Fibroblast of peridontal ligament (primary cell): ENCODE measurements around the gene NLRP14.

Experiments
- DNase-seq: peaks from one replicate; pipeline ENCODE4 v3.0.0-alpha.2; 2010; ENCODE audit errors: extremely low read depth

Gene NLRP14, protein sequence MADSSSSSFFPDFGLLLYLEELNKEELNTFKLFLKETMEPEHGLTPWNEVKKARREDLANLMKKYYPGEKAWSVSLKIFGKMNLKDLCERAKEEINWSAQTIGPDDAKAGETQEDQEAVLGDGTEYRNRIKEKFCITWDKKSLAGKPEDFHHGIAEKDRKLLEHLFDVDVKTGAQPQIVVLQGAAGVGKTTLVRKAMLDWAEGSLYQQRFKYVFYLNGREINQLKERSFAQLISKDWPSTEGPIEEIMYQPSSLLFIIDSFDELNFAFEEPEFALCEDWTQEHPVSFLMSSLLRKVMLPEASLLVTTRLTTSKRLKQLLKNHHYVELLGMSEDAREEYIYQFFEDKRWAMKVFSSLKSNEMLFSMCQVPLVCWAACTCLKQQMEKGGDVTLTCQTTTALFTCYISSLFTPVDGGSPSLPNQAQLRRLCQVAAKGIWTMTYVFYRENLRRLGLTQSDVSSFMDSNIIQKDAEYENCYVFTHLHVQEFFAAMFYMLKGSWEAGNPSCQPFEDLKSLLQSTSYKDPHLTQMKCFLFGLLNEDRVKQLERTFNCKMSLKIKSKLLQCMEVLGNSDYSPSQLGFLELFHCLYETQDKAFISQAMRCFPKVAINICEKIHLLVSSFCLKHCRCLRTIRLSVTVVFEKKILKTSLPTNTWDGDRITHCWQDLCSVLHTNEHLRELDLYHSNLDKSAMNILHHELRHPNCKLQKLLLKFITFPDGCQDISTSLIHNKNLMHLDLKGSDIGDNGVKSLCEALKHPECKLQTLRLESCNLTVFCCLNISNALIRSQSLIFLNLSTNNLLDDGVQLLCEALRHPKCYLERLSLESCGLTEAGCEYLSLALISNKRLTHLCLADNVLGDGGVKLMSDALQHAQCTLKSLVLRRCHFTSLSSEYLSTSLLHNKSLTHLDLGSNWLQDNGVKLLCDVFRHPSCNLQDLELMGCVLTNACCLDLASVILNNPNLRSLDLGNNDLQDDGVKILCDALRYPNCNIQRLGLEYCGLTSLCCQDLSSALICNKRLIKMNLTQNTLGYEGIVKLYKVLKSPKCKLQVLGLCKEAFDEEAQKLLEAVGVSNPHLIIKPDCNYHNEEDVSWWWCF

DNA sequence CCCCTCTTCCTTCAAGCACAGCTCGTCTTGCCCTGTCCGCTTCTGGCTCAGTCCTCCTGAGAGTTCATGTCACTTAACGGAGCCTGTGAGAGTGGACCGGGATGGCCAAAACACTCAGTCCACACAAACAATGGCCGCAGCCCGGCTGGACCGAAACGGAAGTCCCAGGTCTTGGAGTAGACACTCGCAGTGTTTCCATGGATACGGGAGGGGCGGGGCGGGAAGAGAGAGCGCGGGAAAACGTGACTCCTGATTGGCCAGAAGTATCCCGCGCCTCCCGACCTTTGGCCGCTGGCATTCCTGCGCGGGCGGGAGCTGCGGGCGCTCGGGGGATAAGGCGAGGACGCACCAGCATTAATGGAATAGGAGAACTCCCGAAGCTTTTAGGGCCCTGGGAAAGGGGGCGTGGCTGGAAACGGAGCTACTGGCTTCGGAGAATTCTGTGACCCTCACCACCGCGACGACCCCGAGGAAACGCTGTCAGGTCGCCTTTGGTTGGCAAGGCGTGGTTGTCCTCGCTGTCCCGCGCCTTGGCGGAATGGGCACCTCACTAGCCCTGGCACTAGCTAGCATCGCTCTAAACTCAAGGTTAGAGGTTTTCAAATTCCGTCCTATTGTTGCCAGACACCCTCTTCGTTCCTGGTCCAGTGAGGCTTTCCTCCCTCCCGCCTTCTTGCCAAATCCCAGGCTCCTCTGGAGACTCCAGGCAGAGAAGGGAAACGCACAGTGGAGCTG, at the start of gene NLRP14, which contains the start of gene ZNF214:
TSS of gene NLRP14 (plus strand) at position 297 of the 735 bp plus-strand sequence. CDS start 18,108 bp downstream, outside the sequence.
TSS of gene ZNF214 (minus strand) at position 164 of the 735 bp plus-strand sequence. CDS start 17,511 bp downstream, outside the sequence.
- DNase-seq, result peak; percentile 92

DNA sequence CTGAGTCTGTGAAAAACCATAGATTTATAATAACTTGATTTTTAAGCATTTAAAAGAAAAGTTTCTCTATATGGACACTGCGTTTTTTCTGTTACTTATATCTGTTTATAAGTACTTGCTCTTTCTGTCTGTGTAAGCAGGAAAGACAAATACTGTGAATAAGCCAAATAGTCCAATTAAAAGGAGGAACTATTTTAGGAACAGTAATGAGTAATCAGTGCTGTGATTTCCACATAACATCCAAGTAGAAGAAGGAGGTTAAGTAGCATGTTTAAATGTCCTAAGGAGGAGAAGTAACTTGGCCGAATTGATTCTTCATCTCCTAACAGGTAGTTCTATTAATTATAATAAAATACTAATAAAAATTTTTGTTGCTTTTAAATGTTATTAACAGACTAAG, 40.9 kb upstream of the NLRP14 start:
- DNase-seq, result peak; percentile 47

DNA sequence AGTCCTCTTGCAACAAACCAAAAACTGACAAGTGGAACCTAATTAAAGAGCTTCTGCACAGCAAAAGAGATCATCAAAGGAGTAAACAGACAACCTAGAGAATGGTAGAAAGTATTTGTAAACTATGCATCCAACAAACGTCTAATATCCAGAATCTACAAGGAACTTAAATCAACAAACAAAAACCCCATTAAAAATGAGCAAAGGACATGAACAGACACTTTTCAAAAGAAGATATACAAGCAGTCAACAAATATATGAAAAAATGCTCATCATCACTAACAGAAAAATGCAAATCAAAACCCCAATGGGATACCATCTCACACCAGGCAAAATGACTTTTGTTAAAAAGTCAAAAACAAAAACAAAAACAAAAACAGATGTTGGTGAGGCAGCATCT, 33.8 kb upstream of the NLRP14 start:
- no peak for DNase-seq

DNA sequence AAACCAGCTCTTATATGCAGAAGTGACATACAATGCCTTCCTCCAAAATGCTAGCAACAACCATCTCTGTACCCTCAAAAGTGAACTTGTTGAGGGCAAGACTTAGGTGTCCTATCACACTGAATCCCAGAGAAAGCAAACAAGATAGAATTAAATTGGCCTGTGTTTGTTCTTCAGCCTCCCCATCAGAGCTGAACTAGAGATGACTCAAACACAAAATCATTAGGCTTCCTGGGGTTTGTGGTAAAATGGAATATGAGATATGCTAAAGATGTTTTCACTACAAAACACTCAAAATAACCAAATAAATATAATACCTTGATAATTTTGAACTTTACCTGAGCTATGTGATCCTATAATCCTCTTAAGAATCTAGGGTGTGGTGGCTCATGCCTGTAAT, 31.8 kb upstream of the NLRP14 start:
- peak; percentile 39 for DNase-seq

DNA sequence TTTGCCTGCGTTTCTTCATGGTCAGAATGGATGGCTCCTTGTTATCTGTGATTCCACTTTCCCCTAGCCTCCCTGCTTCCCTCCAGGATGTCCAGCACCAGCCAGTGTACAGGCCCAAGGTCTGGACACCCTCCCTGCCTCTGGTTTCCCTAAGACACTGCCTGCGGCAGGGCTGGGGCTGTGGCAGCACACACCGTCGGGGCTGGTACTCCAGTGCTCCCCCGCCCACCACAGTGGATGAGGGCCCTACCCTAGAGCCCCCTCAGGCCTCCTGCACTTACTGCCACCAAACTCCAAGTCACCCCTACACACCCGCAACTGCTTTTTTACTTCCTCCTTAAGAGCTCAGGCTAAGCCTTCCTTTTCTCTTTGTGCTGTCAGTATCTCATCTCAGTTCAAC, 29.1 kb upstream of the NLRP14 start:
- no peak for DNase-seq

DNA sequence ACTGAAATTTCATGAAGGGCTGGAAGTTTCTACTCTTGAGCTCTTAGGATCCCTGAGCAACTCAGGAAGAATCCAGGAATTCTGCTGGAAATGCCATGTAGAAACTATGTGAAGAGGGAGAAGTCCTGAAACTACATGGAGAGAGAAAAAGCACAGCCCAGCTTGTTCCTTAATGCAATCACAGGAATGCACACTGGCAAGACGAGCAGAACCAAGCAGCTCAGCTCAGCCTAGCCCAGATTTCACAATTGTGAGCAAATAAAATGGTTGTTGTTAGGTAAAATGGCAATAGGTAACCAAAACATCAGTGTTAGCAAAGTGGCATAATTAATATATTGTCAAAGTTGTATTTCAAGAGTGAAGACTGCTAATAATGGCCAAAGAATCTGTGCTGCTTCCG, 28.3 kb upstream of the NLRP14 start:
- peak; percentile 65 for DNase-seq

DNA sequence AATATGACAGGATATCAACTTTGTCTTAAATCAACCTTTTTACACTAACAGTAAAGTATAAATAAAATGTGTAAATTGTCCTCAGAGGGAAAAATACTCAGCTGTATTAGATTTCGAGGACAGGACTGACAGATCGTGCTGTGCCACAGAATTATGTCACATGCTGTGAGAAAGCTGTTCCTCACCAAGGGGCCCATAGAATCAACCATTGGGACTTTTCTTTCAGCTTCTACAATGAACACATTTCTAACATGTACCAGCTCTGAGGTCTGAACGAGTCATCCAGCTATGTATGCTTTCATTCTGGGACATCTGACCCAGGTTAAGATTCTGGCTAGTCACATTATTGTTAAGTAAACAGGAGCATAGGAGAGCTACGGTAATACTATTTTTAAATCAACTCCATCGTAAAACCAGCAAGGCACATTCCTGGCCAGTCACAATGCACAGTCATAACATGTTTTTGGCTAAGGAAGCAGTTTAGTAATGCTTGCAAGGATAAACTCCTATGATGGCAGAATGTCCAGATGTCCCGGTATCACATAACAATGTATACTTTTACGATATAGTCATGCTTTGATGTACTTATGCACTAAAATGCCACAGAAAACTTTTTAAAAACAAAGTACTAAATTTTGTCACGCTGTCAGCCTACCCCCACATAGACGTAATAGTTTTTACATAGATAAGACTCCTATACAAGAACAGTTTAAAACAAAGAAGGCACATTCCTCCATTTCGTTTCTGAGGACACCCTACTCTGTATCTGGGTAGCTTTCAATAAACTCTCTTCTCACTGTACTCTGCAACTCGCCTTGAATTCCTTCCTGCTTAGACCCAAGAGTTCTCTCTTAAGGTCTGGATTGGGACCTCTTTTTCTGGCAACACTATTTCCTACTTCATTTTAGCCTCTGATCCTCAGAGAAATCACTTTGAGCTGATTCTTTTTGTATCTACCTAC, 27.5 kb upstream of the NLRP14 start:
- peak; percentile 92 for DNase-seq

DNA sequence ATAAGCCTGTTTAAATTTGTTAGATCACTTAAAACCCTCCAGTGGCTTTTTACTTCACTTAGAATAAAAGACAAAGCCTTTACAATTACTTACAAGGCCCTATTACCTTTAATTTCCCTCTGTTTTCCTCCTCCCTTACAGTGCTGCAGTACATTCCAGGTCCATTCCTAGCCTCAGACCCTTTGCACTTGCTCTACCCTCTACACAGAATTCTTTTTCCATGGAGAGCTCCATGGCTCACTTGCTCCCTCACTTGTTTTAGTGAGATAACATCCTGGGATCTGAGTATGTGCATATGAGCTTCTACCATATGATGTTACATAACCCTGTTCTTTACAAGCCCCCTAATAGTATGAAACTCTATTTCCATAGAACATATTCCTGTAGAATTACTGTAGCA, 24.6 kb upstream of the NLRP14 start:
- DNase-seq, result no peak

DNA sequence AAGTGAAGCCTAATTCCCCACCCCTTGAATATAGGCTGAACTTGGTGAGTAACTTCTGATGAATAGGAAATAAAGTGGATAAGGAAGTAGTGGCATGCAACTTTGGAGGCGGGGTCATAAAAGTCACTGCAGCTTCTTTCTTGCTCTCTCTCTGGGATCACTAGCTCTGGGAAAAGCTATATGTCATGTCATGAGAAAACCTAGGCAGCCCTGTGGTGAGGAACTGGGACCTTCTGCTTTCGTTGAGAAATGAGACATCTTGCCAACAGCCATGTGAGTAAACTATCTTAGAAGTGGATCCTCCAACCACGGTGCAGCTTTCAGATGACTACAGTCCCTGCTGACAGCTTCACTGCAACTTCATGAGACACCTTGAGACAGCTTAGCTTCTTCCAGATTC, 15.8 kb upstream of the NLRP14 start:
- DNase-seq, result peak; percentile 25

DNA sequence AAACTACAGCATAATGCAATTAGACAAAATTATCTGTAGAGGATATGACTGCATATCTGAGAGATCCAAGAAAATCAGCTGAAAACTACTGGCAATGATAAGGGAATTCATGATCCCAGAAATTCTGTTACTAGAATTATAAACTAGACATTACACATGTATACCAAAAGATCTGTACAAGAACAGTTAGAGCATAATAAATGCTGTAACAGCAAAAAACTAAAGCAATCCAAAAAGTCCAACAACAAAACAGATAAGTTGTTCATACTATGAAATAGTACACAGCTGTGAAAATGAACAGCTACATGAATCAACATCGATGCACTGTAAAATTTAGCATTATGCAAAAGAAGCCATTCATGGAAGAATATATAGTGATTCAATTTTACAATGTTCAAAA, 6.2 kb upstream of the NLRP14 start:
- DNase-seq, result no peak

DNA sequence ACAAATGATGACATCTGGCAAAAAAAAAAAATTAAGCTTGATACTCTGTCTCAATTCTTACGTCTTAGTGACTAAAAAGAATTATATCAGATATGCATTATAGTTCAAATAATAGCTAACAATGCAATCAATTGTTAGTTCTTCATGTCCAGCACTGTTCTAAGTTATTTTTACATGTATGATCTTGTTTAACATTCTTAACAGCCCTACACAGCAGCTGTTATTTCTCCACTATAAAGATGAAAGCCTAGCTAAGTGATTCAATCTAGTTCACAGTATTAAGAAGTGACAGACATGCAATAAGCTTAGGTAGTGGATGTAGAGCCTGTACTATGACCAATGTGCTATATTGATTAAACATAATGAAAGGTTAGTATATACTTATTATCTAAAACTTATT, 4.3 kb upstream of the NLRP14 start:
- no peak for DNase-seq

DNA sequence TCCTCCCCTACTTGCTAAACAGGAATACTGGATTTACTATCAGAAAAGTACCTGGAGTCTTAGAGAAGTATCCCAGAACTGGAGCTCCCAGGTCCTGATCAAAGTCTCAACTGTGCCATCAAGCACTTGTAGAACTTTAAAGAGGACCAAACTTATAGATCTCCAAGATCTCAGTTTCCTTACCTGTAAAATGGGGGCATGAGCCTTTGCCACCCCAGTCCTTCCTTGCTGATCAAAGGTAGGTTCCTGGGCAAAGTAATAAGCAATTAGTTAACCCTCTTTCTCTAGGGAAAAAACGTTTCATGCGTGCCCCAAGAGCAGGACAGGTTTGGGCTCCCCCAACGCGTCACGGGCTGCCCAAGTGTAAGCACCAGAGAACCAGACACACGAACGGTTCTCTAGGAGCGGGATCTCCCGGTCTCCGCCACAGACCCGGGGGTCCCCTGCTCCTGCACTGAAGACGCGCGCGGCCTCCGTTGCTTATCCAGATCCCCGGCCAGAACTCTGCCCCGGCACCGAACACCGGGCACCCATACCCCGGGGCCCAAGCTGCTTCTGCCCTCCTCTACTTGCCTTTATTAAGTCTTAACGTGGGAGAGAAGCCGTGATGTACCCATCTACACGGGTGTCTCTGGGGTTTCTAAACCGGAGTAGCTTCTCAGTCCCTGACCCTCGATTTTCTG, 638 bp upstream of the NLRP14 start:
- DNase-seq, result peak; percentile 7

DNA sequence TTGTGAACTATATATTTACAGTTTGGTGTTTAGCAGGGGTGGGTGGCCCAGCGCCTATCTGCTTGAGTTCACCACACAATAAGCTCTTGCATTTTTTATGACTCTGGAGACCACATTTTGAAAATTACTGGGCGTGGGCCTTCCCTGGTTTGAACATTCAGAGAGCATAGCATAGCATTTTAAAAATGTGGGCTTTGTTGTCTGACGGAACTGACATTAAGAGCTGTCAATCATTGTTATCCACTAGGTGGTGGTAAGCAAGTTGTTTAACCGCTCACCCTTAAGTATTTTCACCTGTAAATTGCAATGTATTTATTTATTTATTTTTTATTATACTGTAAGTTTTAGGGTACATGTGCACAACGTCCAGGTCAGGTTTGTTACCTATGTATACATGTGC, 1.0 kb downstream of the NLRP14 start:
- no peak for DNase-seq

DNA sequence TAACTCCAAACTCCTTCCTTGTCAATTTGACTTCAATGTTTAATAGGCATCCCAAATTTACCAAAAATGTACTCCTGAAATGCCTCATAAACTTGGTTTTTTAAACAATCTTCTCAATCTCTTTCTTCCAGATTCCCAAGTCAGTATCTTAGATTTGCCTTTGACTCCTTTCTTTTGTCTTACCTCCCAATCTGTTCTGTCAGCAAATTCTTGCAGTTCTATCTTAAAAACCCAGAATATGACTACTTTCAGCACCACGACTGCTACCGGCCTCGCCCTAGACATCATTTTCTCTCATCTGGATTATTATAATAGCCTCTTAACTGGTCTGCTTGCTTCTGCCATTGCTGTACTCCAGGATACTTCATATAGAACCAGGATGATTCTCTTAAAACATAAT, 7.9 kb downstream of the NLRP14 start:
- no peak for DNase-seq

DNA sequence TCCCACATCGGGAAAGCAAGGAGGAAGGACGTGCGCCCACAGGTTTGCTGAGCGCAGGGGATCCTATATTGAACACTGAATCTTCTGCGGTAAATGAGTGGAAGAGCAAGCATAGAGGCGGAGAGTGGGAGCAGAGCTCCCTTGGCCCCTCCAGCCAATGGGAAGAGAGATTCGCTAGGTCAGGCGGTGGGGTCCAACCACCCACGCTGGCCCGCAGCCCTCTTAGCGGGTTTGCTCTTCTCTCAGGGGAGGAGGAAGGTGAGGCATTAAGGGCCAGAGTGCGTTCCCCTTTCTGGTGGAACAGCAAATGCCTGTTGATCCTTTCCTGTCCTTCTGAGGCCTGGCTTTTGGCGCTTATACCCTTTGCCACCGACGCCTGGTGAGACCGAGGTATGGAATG, 10.6 kb downstream of the NLRP14 start:
- no peak for DNase-seq

DNA sequence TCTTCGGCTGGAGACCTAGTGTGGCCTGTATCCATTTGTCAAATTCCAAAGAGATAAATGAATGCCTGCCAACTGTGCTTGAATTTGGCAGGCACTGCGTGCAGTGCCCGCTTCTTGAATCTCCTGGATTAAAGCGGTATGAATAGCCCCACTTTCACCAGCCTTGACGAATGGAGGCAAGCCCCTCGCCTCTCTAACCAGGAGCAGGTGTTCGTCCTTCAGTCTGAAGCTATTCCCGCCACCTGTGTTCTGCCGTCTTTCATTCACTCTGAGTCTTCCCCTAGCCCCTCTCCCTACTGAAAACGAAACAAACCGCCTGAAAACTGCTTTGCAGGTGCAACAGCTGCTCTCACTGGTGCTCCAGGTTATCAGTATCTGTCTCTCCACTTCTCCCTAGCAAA, 11.2 kb downstream of the NLRP14 start:
- DNase-seq, result no peak

DNA sequence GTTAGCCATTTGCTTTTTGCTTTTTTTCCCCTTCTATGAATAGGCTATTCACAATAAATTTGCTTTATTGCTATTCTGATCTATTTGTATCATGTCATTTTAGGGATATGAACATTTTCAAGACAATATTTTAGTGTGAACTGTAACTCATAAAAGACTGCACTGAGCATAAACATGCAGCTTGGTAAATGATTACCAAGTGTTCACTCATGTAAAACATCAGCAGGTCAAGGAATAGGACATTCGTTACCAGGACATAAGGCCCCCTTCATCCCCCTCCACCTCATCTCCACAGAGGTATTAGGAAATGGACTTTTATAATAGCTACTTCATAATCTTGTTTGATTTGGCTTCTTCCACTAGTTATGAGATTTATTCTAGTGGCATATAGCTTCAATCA, 12.4 kb downstream of the NLRP14 start:
- no peak for DNase-seq

DNA sequence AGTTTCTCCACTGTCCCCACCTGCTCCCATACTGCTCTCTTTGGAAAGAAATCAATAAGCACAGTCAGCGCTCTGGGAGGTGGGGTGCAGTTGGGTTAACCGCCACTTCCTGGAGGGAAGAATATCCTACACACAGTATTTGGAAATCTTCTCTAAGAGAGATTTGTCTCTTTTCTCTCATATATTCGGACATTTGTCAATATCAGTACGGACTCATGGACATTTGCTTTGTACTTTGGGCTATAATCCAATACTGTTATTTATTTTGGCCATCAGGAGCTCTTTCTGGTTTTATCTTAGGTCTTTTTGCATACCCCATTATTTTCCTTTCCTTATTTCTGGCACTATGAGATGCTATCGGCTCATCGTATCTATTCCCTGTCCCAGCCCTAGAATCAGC, 13.7 kb downstream of the NLRP14 start:
- DNase-seq, result no peak

DNA sequence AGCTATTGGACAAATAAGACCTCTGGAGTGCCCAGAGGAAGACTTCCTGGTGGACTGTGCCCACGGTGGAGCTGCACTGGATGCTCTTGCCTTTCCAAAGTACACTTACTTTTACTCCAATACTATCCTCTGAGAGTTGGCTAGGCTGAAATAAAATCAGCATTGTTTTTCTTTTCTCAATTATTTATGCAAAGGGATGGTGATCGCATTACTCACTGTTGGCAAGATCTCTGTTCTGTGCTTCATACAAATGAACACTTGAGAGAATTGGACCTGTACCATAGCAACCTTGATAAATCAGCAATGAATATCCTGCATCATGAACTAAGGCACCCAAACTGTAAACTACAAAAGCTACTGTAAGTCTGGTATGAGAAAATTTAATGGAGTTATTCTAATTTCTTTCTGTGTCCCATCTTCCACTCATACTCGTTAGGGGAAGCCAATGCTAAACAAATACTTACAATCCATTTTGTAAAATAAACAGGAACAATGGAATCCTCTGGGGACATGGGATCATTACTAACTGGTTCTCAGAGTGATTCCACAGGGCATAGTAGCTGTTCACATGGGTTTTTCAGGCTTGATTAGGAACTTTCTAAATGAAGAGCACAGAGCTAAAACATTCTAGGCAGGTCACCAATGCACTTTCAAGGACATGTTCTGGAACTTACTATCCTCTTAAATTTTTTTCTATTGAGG, 26.3 kb downstream of the NLRP14 start:
- DNase-seq, result peak; percentile 86
